Measurements from ENCODE around the gene NAE1. TPM values are rescaled to one million over a fixed set of nuclear protein-coding genes. Genes with fewer than 3 reads are reported as not detected.

The NAE1 gene
- total and polyA plus RNA-seq, 8 donors = 19.3 to 29.8 (median 21.2) TPM

DNA sequence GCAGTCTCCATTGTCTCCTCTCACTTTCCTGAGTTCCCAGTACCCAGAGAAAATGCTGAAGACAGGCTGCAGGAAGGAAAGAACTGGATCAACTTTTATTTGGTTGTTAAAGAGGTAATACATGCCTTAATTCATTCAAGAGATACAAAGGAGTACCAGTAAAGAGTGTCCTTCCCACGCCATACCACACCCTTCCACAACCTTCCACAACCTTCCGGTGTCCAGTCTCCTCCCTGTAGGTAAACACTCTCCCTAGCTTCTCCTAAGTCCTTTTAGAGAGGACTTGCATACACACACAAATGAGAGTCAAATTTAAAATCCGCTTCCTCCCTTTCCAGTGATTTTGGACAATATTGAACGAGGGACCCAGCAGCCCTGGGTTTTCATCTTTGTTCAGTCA, 10.6 kb upstream of the NAE1 start:
- TF ChIP-seq, protein P1, sequence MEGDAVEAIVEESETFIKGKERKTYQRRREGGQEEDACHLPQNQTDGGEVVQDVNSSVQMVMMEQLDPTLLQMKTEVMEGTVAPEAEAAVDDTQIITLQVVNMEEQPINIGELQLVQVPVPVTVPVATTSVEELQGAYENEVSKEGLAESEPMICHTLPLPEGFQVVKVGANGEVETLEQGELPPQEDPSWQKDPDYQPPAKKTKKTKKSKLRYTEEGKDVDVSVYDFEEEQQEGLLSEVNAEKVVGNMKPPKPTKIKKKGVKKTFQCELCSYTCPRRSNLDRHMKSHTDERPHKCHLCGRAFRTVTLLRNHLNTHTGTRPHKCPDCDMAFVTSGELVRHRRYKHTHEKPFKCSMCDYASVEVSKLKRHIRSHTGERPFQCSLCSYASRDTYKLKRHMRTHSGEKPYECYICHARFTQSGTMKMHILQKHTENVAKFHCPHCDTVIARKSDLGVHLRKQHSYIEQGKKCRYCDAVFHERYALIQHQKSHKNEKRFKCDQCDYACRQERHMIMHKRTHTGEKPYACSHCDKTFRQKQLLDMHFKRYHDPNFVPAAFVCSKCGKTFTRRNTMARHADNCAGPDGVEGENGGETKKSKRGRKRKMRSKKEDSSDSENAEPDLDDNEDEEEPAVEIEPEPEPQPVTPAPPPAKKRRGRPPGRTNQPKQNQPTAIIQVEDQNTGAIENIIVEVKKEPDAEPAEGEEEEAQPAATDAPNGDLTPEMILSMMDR (IDR thresholded peaks at IDR 0.05) = no peak
- DNase-seq (no peak), FAIRE-seq (no peak), ATAC-seq (no peak)
- Histone ChIP-seq H3K9me3 (no peaks in the 10 kb centered on the region), H3K4me1 (peaks cover 0 to 4% (median 0%) of the 10 kb centered on the region in 3 donors), H3K27ac (no peak overlapping the region), H3K36me3 (no peaks in the 10 kb centered on the region), H3K4me3 (no peak overlapping the region), H3K27me3 (peaks cover 0 to 3% (median 0%) of the 10 kb centered on the region in 4 donors)
- WGBS, 2 donors = 86 to 94% methylated on average over 4 of the region's 4 CpGs
- intact Hi-C loops (cut with DNase I) = no loop called here

DNA sequence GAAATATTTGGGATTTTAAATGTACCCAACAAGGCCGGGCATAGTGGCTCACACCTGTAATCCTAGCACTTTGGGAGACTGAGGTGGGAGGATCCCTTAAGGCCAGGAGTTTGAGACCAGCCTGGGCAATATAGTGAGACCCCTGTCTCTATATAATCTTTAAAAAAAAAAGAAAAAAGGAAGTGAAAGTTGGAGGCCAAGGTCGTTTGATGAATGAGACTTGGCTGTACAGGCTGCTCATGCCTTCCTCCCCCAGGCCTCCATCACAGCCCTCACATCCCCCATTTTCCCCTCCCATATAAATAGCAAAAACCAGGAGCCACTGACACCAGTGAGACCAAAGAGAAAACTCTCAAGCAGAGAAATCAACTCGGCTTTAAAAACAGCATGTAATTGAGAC, 10.1 kb upstream of the NAE1 start:
- Histone ChIP-seq H3K9me3 (no peaks in the 10 kb centered on the region), H3K27me3 (peaks cover 0 to 3% (median 0%) of the 10 kb centered on the region in 4 donors), H3K27ac (no peak overlapping the region), H3K4me1 (peaks cover 0 to 4% (median 0%) of the 10 kb centered on the region in 3 donors), H3K36me3 (no peaks in the 10 kb centered on the region), H3K4me3 (no peak overlapping the region)
- ATAC-seq (no peak), FAIRE-seq (no peak), DNase-seq (no peak)
- intact Hi-C loops (cut with DNase I) = no loop called here
- TF ChIP-seq, protein P1 (IDR thresholded peaks at IDR 0.05) = no peak
- WGBS, 2 donors = 42 to 49% methylated on average over 3 of the region's 3 CpGs

DNA sequence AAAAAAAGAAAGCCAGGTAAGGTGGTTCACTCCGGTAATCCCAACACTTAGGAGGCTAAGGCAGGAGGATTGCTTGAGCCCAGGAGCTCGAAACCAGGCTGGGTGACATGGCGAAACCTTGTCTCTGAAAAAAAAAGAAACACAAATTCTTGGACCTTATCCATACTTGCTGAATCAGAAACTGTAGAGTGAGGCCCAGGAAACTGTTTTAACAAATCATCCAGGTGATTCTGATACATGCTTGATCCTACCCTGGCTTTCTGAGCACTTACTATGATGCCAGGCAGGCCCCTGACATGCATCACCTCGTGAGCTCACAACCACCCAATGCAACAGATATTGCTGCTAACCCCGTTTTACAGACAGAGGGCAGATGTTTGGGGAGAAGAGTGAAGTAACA, 4.0 kb upstream of the NAE1 start:
- no peak for ATAC-seq
- no peak for FAIRE-seq

DNA sequence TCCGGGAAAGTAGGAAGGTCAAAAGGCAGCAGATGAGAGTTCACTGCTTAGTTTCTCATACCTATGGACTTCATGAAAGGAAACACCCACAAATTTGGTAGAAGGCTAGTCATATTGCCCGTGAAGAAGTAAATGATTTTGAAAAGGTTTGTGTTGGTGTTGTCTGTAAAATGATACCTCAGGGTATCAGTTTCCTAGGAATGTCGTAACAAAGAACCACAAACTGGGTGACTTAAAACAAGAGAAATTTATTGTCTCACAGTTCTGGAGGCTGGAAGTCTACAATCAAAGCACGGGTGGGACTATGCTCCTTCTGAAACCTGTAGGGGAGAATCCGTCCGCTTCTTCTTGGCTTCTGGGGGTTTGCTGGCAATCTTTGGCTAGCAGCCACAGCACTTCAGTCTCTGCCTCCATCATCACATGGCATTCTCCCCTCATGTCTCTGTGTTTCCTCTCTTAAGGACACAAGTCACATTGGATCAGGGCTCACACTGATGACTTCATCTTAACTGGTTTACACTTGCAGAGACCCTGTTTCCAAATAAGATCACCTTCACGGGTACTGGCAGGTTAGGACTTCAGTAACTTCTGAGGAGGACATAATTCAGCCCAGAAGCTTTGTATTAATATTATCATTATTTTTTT, 2.0 kb upstream of the NAE1 start:
- no peaks in the 10 kb centered on the region for H3K9me3 ChIP-seq
- no peaks in the 10 kb centered on the region for H3K27me3 ChIP-seq
- DNase-seq (no peak), FAIRE-seq (no peak), ATAC-seq (no peak)
- H3K27ac ChIP-seq = no peak overlapping the region
- H3K36me3 ChIP-seq = no peaks in the 10 kb centered on the region
- peaks cover 0 to 10% (median 3%) of the 10 kb centered on the region in 3 donors for H3K4me1 ChIP-seq
- WGBS, 2 donors = 66 to 75% methylated on average over 7 of the region's 7 CpGs
- intact Hi-C loops (cut with DNase I) = no loop called here
- no peak overlapping the region for H3K4me3 ChIP-seq
- TF ChIP-seq, protein P1 (IDR thresholded peaks at IDR 0.05) = no peak

More for the DNA sequence above, 4.0 kb upstream of the NAE1 start:
- no peaks in the 10 kb centered on the region for H3K36me3 ChIP-seq
- no peak overlapping the region for H3K4me3 ChIP-seq
- no peak for DNase-seq
- H3K4me1 ChIP-seq = peaks cover 0 to 4% (median 0%) of the 10 kb centered on the region in 3 donors
- no peaks in the 10 kb centered on the region for H3K9me3 ChIP-seq
- H3K27ac ChIP-seq = no peak overlapping the region
- 90 to 94% methylated on average over 5 of the region's 5 CpGs for WGBS, 2 donors
- TF ChIP-seq, protein P1 (IDR thresholded peaks at IDR 0.05) = no peak
- no peaks in the 10 kb centered on the region for H3K27me3 ChIP-seq
- intact Hi-C loops (cut with DNase I) = no loop called here

DNA sequence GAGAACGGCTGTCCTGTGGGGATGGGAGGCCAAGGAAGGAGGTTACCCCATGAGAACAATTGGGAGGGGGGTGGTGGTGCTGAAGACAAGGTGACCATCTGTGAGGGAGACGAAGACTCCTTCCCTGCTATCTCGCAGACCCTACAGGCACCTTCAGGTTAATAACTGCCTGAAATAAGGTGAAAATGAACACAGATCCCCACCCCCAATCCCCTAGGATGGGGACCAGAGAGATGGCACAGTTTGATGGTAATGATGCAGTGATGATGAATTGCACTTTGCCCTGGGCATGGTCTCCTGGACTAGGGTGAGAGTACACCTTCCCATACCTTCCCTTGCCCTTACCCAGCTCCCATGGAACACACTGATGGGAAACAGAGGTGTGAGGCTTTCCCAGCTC, 1.4 kb upstream of the NAE1 start:
- DNase-seq (no peak), FAIRE-seq (no peak), ATAC-seq (no peak)
- H3K4me3 ChIP-seq = no peak overlapping the region
- H3K36me3 ChIP-seq = no peaks in the 10 kb centered on the region
- H3K4me1 ChIP-seq = peaks cover 0 to 10% (median 3%) of the 10 kb centered on the region in 3 donors
- no peaks in the 10 kb centered on the region for H3K9me3 ChIP-seq
- no peaks in the 10 kb centered on the region for H3K27me3 ChIP-seq
- H3K27ac ChIP-seq = no peak overlapping the region
- 72 to 78% methylated on average over 3 of the region's 3 CpGs for WGBS, 2 donors
- intact Hi-C loops (cut with DNase I) = no loop called here
- TF ChIP-seq, protein P1 (IDR thresholded peaks at IDR 0.05) = no peak
